IMR-90 (cell line): ENCODE measurements around the gene NCLN. TPM values are rescaled to one million over a fixed set of nuclear protein-coding genes. Genes with fewer than 3 reads are reported as not detected.

ENCODE experiments used
- ATAC-seq: fragments of 200-7000 bp; cut with Tn5 transposase; 2 replicates; pipeline ENCODE4 v1.9.1; 2020; ENCODE audit warnings: low read depth, mild to moderate bottlenecking, moderate library complexity
- BruUV-seq: library from RNA; stranded (reverse); fragments of 400-500 nt; replicated peaks from 2 replicates; lab custom pipeline; 2021; lab: Mats Ljungman, UMichigan
- CTCF ChIA-PET: fragments of 300-600 bp; formaldehyde crosslinking; extraction: SDS; loops from one replicate; lab custom pipeline; 2021; ENCODE audit warnings: antibody characterized with exemption; lab: Yijun Ruan, JAX
- POLR2A ChIA-PET: fragments of 300-600 bp; sonication (Branson Sonifier 250); formaldehyde crosslinking; loops from one replicate; lab custom pipeline; 2022; ENCODE audit warnings: antibody characterized with exemption; ENCODE audit not compliant: unreplicated experiment; lab: Charles Lee
- DNase-seq: peaks from one replicate; pipeline ENCODE4 v3.0.0; 2013
- H2AFZ ChIP-seq: replicated peaks from 2 replicates; pipeline ENCODE3; 2013; ENCODE audit warnings: low read length, mild to moderate bottlenecking; ENCODE audit not compliant: poor library complexity
- H2AK5ac ChIP-seq: 2 replicates; pipeline ENCODE4 v1.6.1; 2013; ENCODE audit warnings: low read depth, low read length, inconsistent platforms
- H2AK9ac ChIP-seq: replicated peaks from 2 replicates; pipeline ENCODE3; 2013; ENCODE audit warnings: mild to moderate bottlenecking, low read depth, low read length, moderate library complexity; ENCODE audit not compliant: poor library complexity
- H2BK120ac ChIP-seq: 2 replicates; pipeline ENCODE4 v1.6.1; 2013; ENCODE audit warnings: low read depth, low read length, inconsistent platforms
- H2BK15ac ChIP-seq: 3 replicates; pipeline ENCODE4 v1.6.1; 2013; ENCODE audit warnings: low read depth, low read length, inconsistent platforms
- H2BK20ac ChIP-seq: 2 replicates; pipeline ENCODE4 v1.6.1; 2013; ENCODE audit warnings: low read depth, mild to moderate bottlenecking, inconsistent platforms, low read length, moderate library complexity
- H2BK5ac ChIP-seq: 2 replicates; pipeline ENCODE4 v1.6.1; 2013; ENCODE audit warnings: mild to moderate bottlenecking, low read depth, low read length, inconsistent platforms; ENCODE audit not compliant: poor library complexity, severe bottlenecking
- H3K14ac ChIP-seq: replicated peaks from 2 replicates; pipeline ENCODE4 v1.6.1; 2013; ENCODE audit warnings: low read depth, low read length, inconsistent platforms
- H3K18ac ChIP-seq: 2 replicates; pipeline ENCODE4 v1.6.1; 2013; ENCODE audit warnings: low read depth, low read length, control low read depth
- H3K23ac ChIP-seq: 2 replicates; pipeline ENCODE4 v1.6.1; 2013; ENCODE audit warnings: low read depth, low read length, inconsistent platforms
- H3K27ac ChIP-seq: 2 replicates; pipeline ENCODE4 v1.5.1; 2013; ENCODE audit warnings: mild to moderate bottlenecking, control low read depth, low read length; ENCODE audit not compliant: insufficient read depth
- H3K27me3 ChIP-seq: 2 replicates; pipeline ENCODE4 v1.6.1; 2013; ENCODE audit warnings: low read length; ENCODE audit not compliant: control insufficient read depth, insufficient read depth
- H3K36me3 ChIP-seq: 2 replicates; pipeline ENCODE4 v1.6.1; 2013; ENCODE audit warnings: low read length, mixed read lengths; ENCODE audit not compliant: control insufficient read depth, insufficient read depth
- H3K4ac ChIP-seq: 2 replicates; pipeline ENCODE4 v1.6.1; 2013; ENCODE audit warnings: low read depth, low read length, inconsistent platforms
- H3K4me1 ChIP-seq: 2 replicates; pipeline ENCODE4 v1.6.1; 2013; ENCODE audit warnings: low read length, mixed read lengths; ENCODE audit not compliant: control insufficient read depth, insufficient read depth
- H3K4me2 ChIP-seq: 2 replicates; pipeline ENCODE4 v1.6.1; 2013; ENCODE audit warnings: low read depth, mild to moderate bottlenecking, control low read depth, low read length, moderate library complexity
- H3K4me3 ChIP-seq: 2 replicates; pipeline ENCODE4 v1.5.1; 2013; ENCODE audit warnings: low read depth, mild to moderate bottlenecking, control low read depth, low read length, moderate library complexity; ENCODE audit not compliant: insufficient read depth
- H3K56ac ChIP-seq: 2 replicates; pipeline ENCODE4 v1.6.1; 2013; ENCODE audit warnings: low read length, inconsistent platforms; ENCODE audit not compliant: insufficient read depth; ENCODE audit errors: extremely low read depth
- H3K79me1 ChIP-seq, 2 experiments: 2 replicates each; pipeline ENCODE4 v1.6.1; 2013; ENCODE audit warnings: low read length in 2 of 2, inconsistent platforms in 1 of 2, low read depth in 1 of 2
- H3K9ac ChIP-seq: 2 replicates; pipeline ENCODE4 v1.6.1; 2013; ENCODE audit warnings: low read depth, low read length, control low read depth
- H3K9me1 ChIP-seq: 2 replicates; pipeline ENCODE4 v1.6.1; 2013; ENCODE audit warnings: low read length, inconsistent platforms; ENCODE audit not compliant: insufficient read depth
- H3K9me3 ChIP-seq: 2 replicates; pipeline ENCODE4 v1.6.1; 2013; ENCODE audit warnings: low read length; ENCODE audit not compliant: control insufficient read depth, insufficient read depth
- H4K20me1 ChIP-seq: 2 replicates; pipeline ENCODE4 v1.6.1; 2013; ENCODE audit warnings: low read length, inconsistent platforms; ENCODE audit not compliant: insufficient read depth
- H4K5ac ChIP-seq: 2 replicates; pipeline ENCODE4 v1.6.1; 2013; ENCODE audit warnings: mild to moderate bottlenecking, low read depth, low read length, control low read depth
- H4K8ac ChIP-seq, 2 experiments: 2 replicates each; pipeline ENCODE4 v1.6.1; 2013; ENCODE audit warnings: low read depth in 2 of 2, low read length in 2 of 2, control low read depth in 1 of 2, inconsistent platforms in 1 of 2
- H4K91ac ChIP-seq: 2 replicates; pipeline ENCODE4 v1.6.1; 2013; ENCODE audit warnings: low read depth, low read length, inconsistent platforms; ENCODE audit not compliant: insufficient read depth
- CEBPB ChIP-seq: IDR thresholded peaks from 2 replicates; pipeline ENCODE4 v1.6.1; 2012; ENCODE audit warnings: low read depth, low read length, improper control_type of control experiment
- CHD1 ChIP-seq: IDR thresholded peaks from 2 replicates; pipeline ENCODE4 v1.6.1; 2012; ENCODE audit warnings: low read depth, low read length, improper control_type of control experiment
- FOS ChIP-seq: fragments of 150-350 bp; IDR thresholded peaks from 2 replicates; pipeline ENCODE4 v1.6.1; 2016; ENCODE audit warnings: low read depth, low read length
- MAFK ChIP-seq: IDR thresholded peaks from 2 replicates; pipeline ENCODE4 v1.6.1; 2012; ENCODE audit warnings: low read depth, low read length, improper control_type of control experiment
- MXI1 ChIP-seq: IDR thresholded peaks from 2 replicates; pipeline ENCODE4 v1.6.1; 2012; ENCODE audit warnings: low read depth, mild to moderate bottlenecking, low read length, moderate library complexity, borderline replicate concordance
- NFE2L2 ChIP-seq: fragments of 150-350 bp; IDR thresholded peaks from 2 replicates; pipeline ENCODE4 v1.6.1; 2016; ENCODE audit warnings: low read depth, mild to moderate bottlenecking, low read length
- POLR2A ChIP-seq: IDR thresholded peaks from 2 replicates; pipeline ENCODE4 v1.6.1; 2012; ENCODE audit warnings: mild to moderate bottlenecking, low read depth, low read length
- RAD21 ChIP-seq: IDR thresholded peaks from 2 replicates; pipeline ENCODE4 v1.6.1; 2012; ENCODE audit warnings: low read length, improper control_type of control experiment
- RFX5 ChIP-seq: IDR thresholded peaks from 2 replicates; pipeline ENCODE4 v1.8.0; 2012; ENCODE audit warnings: low read depth, mild to moderate bottlenecking, low read length, moderate library complexity
- SMC3 ChIP-seq: fragments of 150-350 bp; IDR thresholded peaks from 2 replicates; pipeline ENCODE4 v1.6.1; 2016; ENCODE audit warnings: low read depth, mild to moderate bottlenecking, antibody characterized with exemption, low read length, moderate library complexity
- WGBS, 2 experiments: methylation state at CpG; one replicate each; pipeline versions ENCODE4 v1.1.5 to v1.1.7; 2013; ENCODE audit warnings: missing lambda C conversion rate in 2 of 2; ENCODE audit not compliant: insufficient read length in 1 of 2; ENCODE audit errors: extremely low coverage in 2 of 2; 5-methylcytosine and 5-hydroxymethylcytosine counted together
- dilution Hi-C: fragments of 300-500 bp; cut with HindIII; formaldehyde crosslinking; loops from one replicate; pipeline ENCODE4 v1.14.3; 2018; ENCODE audit warnings: low sequenced_read_pairs; ENCODE audit not compliant: unreplicated experiment
- in situ Hi-C: fragments of 300-500 bp; cut with MboI; formaldehyde crosslinking; loops from 3 replicates; pipeline ENCODE4 v1.14.3; 2019; ENCODE audit warnings: low sequenced_read_pairs, inconsistent platforms, mixed read lengths
- intact Hi-C: fragments of 100-400 bp; cut with micrococcal nuclease; formaldehyde crosslinking; loops from 2 replicates; pipeline ENCODE4 v1.10.0; 2022
- polyA plus RNA-seq, 3 experiments: library from polyadenylated mRNA; depleted of rRNA; stranded (reverse); fragments of >200 nt; gene quantifications; 2 replicates each; pipeline ENCODE4 v1.2.3, GENCODE V29; 2012; ENCODE audit warnings: low replicate concordance in 1 of 3
- total RNA-seq: library from RNA; depleted of rRNA; stranded (reverse); fragments of >200 nt; gene quantifications from 2 replicates; pipeline ENCODE4 v1.2.3, GENCODE V29; 2012
- TF ChIP-seq, protein P1 (sequence below): fragments of 150-350 bp; IDR thresholded peaks from 2 replicates; pipeline ENCODE4 v1.6.1; 2016; ENCODE audit warnings: low read depth, mild to moderate bottlenecking, low read length, moderate library complexity, borderline replicate concordance
- TF ChIP-seq, protein P2 (sequence below): conservative IDR thresholded peaks from 2 replicates; pipeline ENCODE4 v1.5.1; 2012; ENCODE audit warnings: mild to moderate bottlenecking, low read depth, low read length, improper control_type of control experiment
- TF ChIP-seq, protein P3 (sequence below): fragments of 150-350 bp; IDR thresholded peaks from 2 replicates; pipeline ENCODE4 v1.6.1; 2017; ENCODE audit warnings: mild to moderate bottlenecking, antibody characterized with exemption, low read length, low read depth

Gene NCLN
- total and polyA plus RNA-seq, 2 of the 4 experiments (the other 2 are of a cell fraction), result 32.8 to 90.8 TPM

DNA sequence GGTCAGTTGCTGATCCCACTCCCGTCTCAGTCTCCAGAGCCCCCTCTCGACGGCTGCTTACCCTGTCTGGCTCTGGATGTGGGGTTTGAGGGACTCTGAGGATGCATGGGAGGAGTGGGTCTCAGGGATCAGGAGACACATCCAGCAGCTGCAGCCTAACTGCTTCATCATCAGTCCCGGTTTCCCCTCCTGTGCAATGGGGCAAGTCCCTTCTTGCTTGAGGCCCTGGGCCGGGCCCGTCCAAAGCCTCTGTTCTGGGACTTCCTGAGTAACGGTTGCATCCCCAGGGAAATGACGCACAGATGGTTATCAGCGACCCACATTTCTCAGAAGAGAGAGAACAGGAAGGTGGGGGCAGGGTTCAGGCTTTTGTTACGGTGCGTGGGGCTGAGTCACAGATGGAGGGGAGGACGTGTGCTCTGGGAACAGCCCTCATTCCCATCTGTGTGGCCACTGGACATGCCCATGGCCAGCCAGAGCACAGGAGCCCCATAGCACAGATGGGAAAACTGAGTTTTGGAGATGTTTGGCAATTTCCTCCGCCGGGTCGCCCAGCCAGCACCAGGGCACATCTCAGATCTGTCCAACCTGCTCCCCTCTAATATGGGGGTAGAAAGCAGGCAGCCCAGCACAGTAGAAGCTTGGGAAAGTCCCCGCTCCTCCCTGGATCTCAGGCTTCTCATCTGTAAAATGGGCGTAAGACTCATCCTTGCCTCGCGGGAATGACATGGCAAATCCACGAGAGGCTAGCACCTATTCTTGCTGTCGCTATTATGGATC is 30.6 kb upstream of the NCLN start:
- Histone ChIP-seq H3K23ac (peak overlapping the region; percentile 100), H3K9me1 (peaks cover 13% of the 10 kb centered on the region), H2BK15ac (peak overlapping the region; percentile 99; the same call in 2 of the 3 replicates), H3K18ac (peak overlapping the region; percentile 82), H3K36me3 (no peaks in the 10 kb centered on the region), H2BK120ac (peak overlapping the region; percentile 99), H3K9me3 (peaks cover 2% of the 10 kb centered on the region; the same call in 1 of the 2 replicates), H4K5ac (peak overlapping the region; percentile 86), H2BK20ac (peak overlapping the region; percentile 100), H3K4ac (peak overlapping the region; percentile 100), H3K9ac (peak overlapping the region; percentile 73), H4K8ac (peak overlapping the region; percentile 94 to 99), H4K20me1 (no peaks in the 10 kb centered on the region), H2AK5ac (peak overlapping the region; percentile 100), H3K4me1 (peaks cover 4% of the 10 kb centered on the region; the same call in 1 of the 2 replicates), H4K91ac (peak overlapping the region; percentile 97), H2AFZ (peak overlapping the region; percentile 72), H3K14ac (peak overlapping the region; percentile 100), H2BK5ac (peak overlapping the region; percentile 100), H3K4me3 (no peak overlapping the region; the same call in 1 of the 2 replicates), H3K27me3 (no peaks in the 10 kb centered on the region), H3K4me2 (peak overlapping the region; percentile 33; the same call in 1 of the 2 replicates), H3K56ac (peak overlapping the region; percentile 93), H3K79me1 (peaks cover 0 to 17% of the 10 kb centered on the region in 2 experiments; a peak in 2 of 4 replicates), H3K27ac (peak overlapping the region; percentile 88), H2AK9ac (peak overlapping the region; percentile 100)
- intact Hi-C loops, result no loop called here
- DNase-seq, result peak; percentile 99
- ATAC-seq, result peak; percentile 94
- dilution Hi-C loops, result no loop called here
- 85% methylated on average over 6 of the region's 21 CpGs; no CpG with 5 or more reads in 1 of the 2 experiments for WGBS, 2 experiments
- POLR2A ChIA-PET, result no interaction called here
- CTCF ChIA-PET, result no interaction called here
- in situ Hi-C loops, result no loop called here
- BruUV-seq, result no TSS peak
- TF ChIP-seq NFE2L2 (peak; percentile 54; the same call in 1 of the 2 replicates), CEBPB (peak; percentile 75), SMC3 (0 out of 2 replicates have a peak, but pooled peaks have one; percentile 7), POLR2A (peak; percentile 75), RAD21 (peak; percentile 36; the same call in 1 of the 2 replicates), MAFK (0 out of 2 replicates have a peak, but pooled peaks have one; percentile 11), CHD1 (no peak), FOS (peak; percentile 89; the same call in 1 of the 2 replicates), RFX5 (no peak), MXI1 (no peak)
- TF ChIP-seq, protein P1, sequence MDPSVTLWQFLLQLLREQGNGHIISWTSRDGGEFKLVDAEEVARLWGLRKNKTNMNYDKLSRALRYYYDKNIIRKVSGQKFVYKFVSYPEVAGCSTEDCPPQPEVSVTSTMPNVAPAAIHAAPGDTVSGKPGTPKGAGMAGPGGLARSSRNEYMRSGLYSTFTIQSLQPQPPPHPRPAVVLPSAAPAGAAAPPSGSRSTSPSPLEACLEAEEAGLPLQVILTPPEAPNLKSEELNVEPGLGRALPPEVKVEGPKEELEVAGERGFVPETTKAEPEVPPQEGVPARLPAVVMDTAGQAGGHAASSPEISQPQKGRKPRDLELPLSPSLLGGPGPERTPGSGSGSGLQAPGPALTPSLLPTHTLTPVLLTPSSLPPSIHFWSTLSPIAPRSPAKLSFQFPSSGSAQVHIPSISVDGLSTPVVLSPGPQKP, result no peak
- TF ChIP-seq, protein P2, sequence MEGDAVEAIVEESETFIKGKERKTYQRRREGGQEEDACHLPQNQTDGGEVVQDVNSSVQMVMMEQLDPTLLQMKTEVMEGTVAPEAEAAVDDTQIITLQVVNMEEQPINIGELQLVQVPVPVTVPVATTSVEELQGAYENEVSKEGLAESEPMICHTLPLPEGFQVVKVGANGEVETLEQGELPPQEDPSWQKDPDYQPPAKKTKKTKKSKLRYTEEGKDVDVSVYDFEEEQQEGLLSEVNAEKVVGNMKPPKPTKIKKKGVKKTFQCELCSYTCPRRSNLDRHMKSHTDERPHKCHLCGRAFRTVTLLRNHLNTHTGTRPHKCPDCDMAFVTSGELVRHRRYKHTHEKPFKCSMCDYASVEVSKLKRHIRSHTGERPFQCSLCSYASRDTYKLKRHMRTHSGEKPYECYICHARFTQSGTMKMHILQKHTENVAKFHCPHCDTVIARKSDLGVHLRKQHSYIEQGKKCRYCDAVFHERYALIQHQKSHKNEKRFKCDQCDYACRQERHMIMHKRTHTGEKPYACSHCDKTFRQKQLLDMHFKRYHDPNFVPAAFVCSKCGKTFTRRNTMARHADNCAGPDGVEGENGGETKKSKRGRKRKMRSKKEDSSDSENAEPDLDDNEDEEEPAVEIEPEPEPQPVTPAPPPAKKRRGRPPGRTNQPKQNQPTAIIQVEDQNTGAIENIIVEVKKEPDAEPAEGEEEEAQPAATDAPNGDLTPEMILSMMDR, result no peak
- TF ChIP-seq, protein P3, sequence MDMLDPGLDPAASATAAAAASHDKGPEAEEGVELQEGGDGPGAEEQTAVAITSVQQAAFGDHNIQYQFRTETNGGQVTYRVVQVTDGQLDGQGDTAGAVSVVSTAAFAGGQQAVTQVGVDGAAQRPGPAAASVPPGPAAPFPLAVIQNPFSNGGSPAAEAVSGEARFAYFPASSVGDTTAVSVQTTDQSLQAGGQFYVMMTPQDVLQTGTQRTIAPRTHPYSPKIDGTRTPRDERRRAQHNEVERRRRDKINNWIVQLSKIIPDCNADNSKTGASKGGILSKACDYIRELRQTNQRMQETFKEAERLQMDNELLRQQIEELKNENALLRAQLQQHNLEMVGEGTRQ, result 0 out of 2 replicates have a peak, but pooled peaks have one; percentile 1
